Liver (tissue), 9 donors: ENCODE measurements around the gene BTLA. TPM values are rescaled to one million over a fixed set of nuclear protein-coding genes. Genes with fewer than 3 reads are reported as not detected.

Experiments
- DNase-seq: peaks from one replicate; pipeline ENCODE4 v3.0.0-alpha.2; 2017; ENCODE audit warnings: low spot score
- H3K27ac ChIP-seq, 2 donors: one replicate each; pipeline ENCODE4 v1.7.0; 2013; ENCODE audit warnings: inconsistent platforms in 2 of 2, low read length in 2 of 2, control low read depth in 1 of 2, low read depth in 1 of 2, mild to moderate bottlenecking in 1 of 2
- H3K27me3 ChIP-seq, 4 donors: one replicate each; pipeline versions ENCODE4 v1.6.1 to v1.7.0; 2013; ENCODE audit warnings: low read length in 3 of 4, inconsistent platforms in 1 of 4, mild to moderate bottlenecking in 1 of 4, moderate library complexity in 1 of 4; ENCODE audit not compliant: control insufficient read depth in 4 of 4, insufficient read depth in 4 of 4
- H3K36me3 ChIP-seq, 4 donors: one replicate each; pipeline versions ENCODE4 v1.6.1 to v1.7.0; 2013; ENCODE audit warnings: low read length in 3 of 4, mild to moderate bottlenecking in 3 of 4, low read depth in 1 of 4, moderate library complexity in 1 of 4; ENCODE audit not compliant: control insufficient read depth in 4 of 4, insufficient read depth in 3 of 4
- H3K4me1 ChIP-seq, 4 donors: one replicate each; pipeline versions ENCODE4 v1.6.1 to v1.7.0; 2013; ENCODE audit warnings: low read length in 3 of 4, mild to moderate bottlenecking in 3 of 4, moderate library complexity in 1 of 4; ENCODE audit not compliant: control insufficient read depth in 4 of 4, insufficient read depth in 4 of 4
- H3K4me3 ChIP-seq, 3 donors: one replicate each; pipeline versions ENCODE4 v1.6.1 to v1.7.0; 2013; ENCODE audit warnings: low read length in 3 of 3, control low read depth in 1 of 3, low read depth in 1 of 3, mild to moderate bottlenecking in 1 of 3
- H3K9ac ChIP-seq, 2 donors: one replicate each; pipeline ENCODE4 v1.7.0; 2013; ENCODE audit warnings: low read length in 2 of 2, mild to moderate bottlenecking in 2 of 2, moderate library complexity in 2 of 2, control low read depth in 1 of 2, low read depth in 1 of 2
- H3K9me3 ChIP-seq, 4 donors: one replicate each; pipeline versions ENCODE4 v1.6.1 to v1.7.0; 2013; ENCODE audit warnings: low read length in 3 of 4; ENCODE audit not compliant: control insufficient read depth in 4 of 4
- ATF3 ChIP-seq: IDR thresholded peaks from 2 replicates; pipeline ENCODE4 v1.6.1; 2016; ENCODE audit warnings: antibody characterized with exemption
- CTCF ChIP-seq: fragments of 150-350 bp; IDR thresholded peaks from 2 replicates; pipeline ENCODE4 v1.5.1; 2017; ENCODE audit warnings: improper control_type of control experiment, low read depth, low read length; ENCODE audit not compliant: missing input control
- EGR1 ChIP-seq, 2 donors: IDR thresholded peaks; 2 replicates each; pipeline ENCODE4 v1.6.1; 2016 to 2018; ENCODE audit warnings: antibody characterized with exemption in 2 of 2, low read depth in 2 of 2
- FOXA1 ChIP-seq: IDR thresholded peaks from 2 replicates; pipeline ENCODE4 v1.6.1; 2016; ENCODE audit warnings: antibody characterized with exemption
- FOXA2 ChIP-seq: IDR thresholded peaks from 2 replicates; pipeline ENCODE4 v1.6.1; 2016; ENCODE audit warnings: antibody characterized with exemption
- GABPA ChIP-seq, 2 donors: IDR thresholded peaks in 1 of 2; conservative IDR thresholded peaks in 1 of 2; 2 replicates each; pipeline ENCODE4 v1.6.1; 2016; ENCODE audit warnings: antibody characterized with exemption in 2 of 2, mild to moderate bottlenecking in 1 of 2, moderate library complexity in 1 of 2
- HNF4A ChIP-seq, 2 donors: conservative IDR thresholded peaks; 2 replicates each; pipeline ENCODE4 v1.6.1; 2016; ENCODE audit warnings: antibody characterized with exemption in 2 of 2, mild to moderate bottlenecking in 2 of 2
- HNF4G ChIP-seq: IDR thresholded peaks from 2 replicates; pipeline ENCODE4 v1.6.1; 2016; ENCODE audit warnings: antibody characterized with exemption
- JUND ChIP-seq, 2 donors: IDR thresholded peaks; 2 replicates each; pipeline ENCODE4 v1.6.1; 2016; ENCODE audit warnings: antibody characterized with exemption in 2 of 2
- MAX ChIP-seq: IDR thresholded peaks from 2 replicates; pipeline ENCODE4 v1.6.1; 2016; ENCODE audit warnings: antibody characterized with exemption
- NR2F2 ChIP-seq: IDR thresholded peaks from 2 replicates; pipeline ENCODE4 v1.6.1; 2016; ENCODE audit warnings: antibody characterized with exemption
- RAD21 ChIP-seq, 2 donors: IDR thresholded peaks; 2 replicates each; pipeline ENCODE4 v1.6.1; 2016; ENCODE audit warnings: antibody characterized with exemption in 2 of 2, mild to moderate bottlenecking in 2 of 2
- REST ChIP-seq: IDR thresholded peaks from 2 replicates; pipeline ENCODE4 v1.6.1; 2016; ENCODE audit warnings: antibody characterized with exemption, mild to moderate bottlenecking
- SP1 ChIP-seq: IDR thresholded peaks from 2 replicates; pipeline ENCODE4 v1.6.1; 2018; ENCODE audit warnings: antibody characterized with exemption, mild to moderate bottlenecking
- TAF1 ChIP-seq: conservative IDR thresholded peaks from 2 replicates; pipeline ENCODE4 v1.6.1; 2016; ENCODE audit warnings: antibody characterized with exemption, mild to moderate bottlenecking
- YY1 ChIP-seq: IDR thresholded peaks from 2 replicates; pipeline ENCODE4 v1.6.1; 2016; ENCODE audit warnings: antibody characterized with exemption, mild to moderate bottlenecking
- ZBTB33 ChIP-seq: IDR thresholded peaks from 2 replicates; pipeline ENCODE4 v1.6.1; 2016; ENCODE audit warnings: antibody characterized with exemption
- WGBS: extraction: QIAGEN DNeasy Blood & Tissue Kit; methylation state at CpG from one replicate; pipeline ENCODE4 v1.1.7; 2013; 5-methylcytosine and 5-hydroxymethylcytosine counted together
- polyA plus RNA-seq, 2 donors: library from polyadenylated mRNA; stranded (reverse) in 1 of 2; unstranded in 1 of 2; fragments of 200-250 nt in 1 of 2; fragments of >200 nt in 1 of 2; fragmentation: Nextera tagmentation in 1 of 2; extraction: Ambion mirVana in 1 of 2; gene quantifications; one replicate each; pipeline versions ENCODE4 v1.2.1 to v1.2.3, GENCODE V29; 2013 to 2015
- total RNA-seq, 2 donors: library from RNA; depleted of rRNA; stranded (reverse); fragments of >200 nt; gene quantifications; one replicate each; pipeline ENCODE4 v1.2.3, GENCODE V29; 2014
- donor health status: healthy.
- donor health status: healthy.
- donor health status: healthy.
- donor health status: healthy.
- donor health status: healthy.

Gene BTLA
- total and polyA plus RNA-seq, 4 donors = 0.08 to 0.43 (median 0.27) TPM

GRCh38 chr3:112531358-112531781 lies 32.1 kb upstream of the BTLA start:
- no peak for DNase-seq
- Histone ChIP-seq H3K36me3 (peaks cover 0 to 47% (median 25%) of the 10 kb centered on the region in 4 donors), H3K9me3 (no peaks in the 10 kb centered on the region), H3K27me3 (no peaks in the 10 kb centered on the region), H3K27ac (no peak overlapping the region), H3K9ac (no peak overlapping the region), H3K4me1 (no peaks in the 10 kb centered on the region), H3K4me3 (no peak overlapping the region)
- 8% methylated on average over 1 of the region's 1 CpG for WGBS
- no peak for TF ChIP-seq SP1
- no peak for TF ChIP-seq ZBTB33
- no peak for TF ChIP-seq HNF4A (conservative IDR thresholded peaks at IDR 0.05)
- TF ChIP-seq TAF1 = no peak
- TF ChIP-seq CTCF = peak; percentile 37
- no peak for TF ChIP-seq FOXA2
- TF ChIP-seq JUND (IDR thresholded peaks at IDR 0.05) = no peak
- TF ChIP-seq NR2F2 = no peak
- no peak for TF ChIP-seq MAX
- no peak for TF ChIP-seq ATF3
- no peak for TF ChIP-seq FOXA1
- peak; percentile 35 to 59 for TF ChIP-seq RAD21 (IDR thresholded peaks at IDR 0.05)
- no peak for TF ChIP-seq REST
- no peak for TF ChIP-seq HNF4G
- no peak for TF ChIP-seq YY1

GRCh38 chr3:112530573-112530972 lies 31.3 kb upstream of the BTLA start:
- H3K4me3 ChIP-seq = no peak overlapping the region
- WGBS = 93% methylated on average over 3 of the region's 3 CpGs
- peaks cover 2 to 39% (median 21%) of the 10 kb centered on the region in 4 donors for H3K36me3 ChIP-seq

More at GRCh38 chr3:112530573-112530972, 31.3 kb upstream of the BTLA start:
- no peak for TF ChIP-seq JUND (IDR thresholded peaks at IDR 0.05)
- TF ChIP-seq FOXA2 = no peak
- TF ChIP-seq MAX = no peak
- no peak for TF ChIP-seq YY1
- no peak for TF ChIP-seq EGR1 (IDR thresholded peaks at IDR 0.05; ENCODE audit: low read depth in 2 of 2)
- TF ChIP-seq TAF1 = no peak
- TF ChIP-seq FOXA1 = no peak
- TF ChIP-seq GABPA (IDR thresholded peaks at IDR 0.05 in 1 of 2, conservative IDR thresholded peaks at IDR 0.05 in 1 of 2) = no peak
- no peak for TF ChIP-seq ZBTB33
- TF ChIP-seq HNF4A (conservative IDR thresholded peaks at IDR 0.05) = no peak
- no peak for TF ChIP-seq ATF3
- Histone ChIP-seq H3K27me3 (no peaks in the 10 kb centered on the region), H3K9ac (no peak overlapping the region), H3K4me1 (no peaks in the 10 kb centered on the region), H3K27ac (no peak overlapping the region), H3K9me3 (no peaks in the 10 kb centered on the region)
- no peak for DNase-seq
